Measurements from ENCODE around the gene KCNQ5.

Gene KCNQ5

GRCh38 chr6:72640615-72640930 lies 18.7 kb downstream of the KCNQ5 start:
- DNase-seq: no peak

GRCh38 chr6:72642435-72642834 lies 20.6 kb downstream of the KCNQ5 start:
- no peak for DNase-seq

GRCh38 chr6:72643214-72643613 lies 21.4 kb downstream of the KCNQ5 start:
- DNase-seq: no peak

- no peak for DNase-seq
Observed at GRCh38 chr6:72646604-72647485, 25.0 kb downstream of the KCNQ5 start.

- no peak for DNase-seq
Observed at GRCh38 chr6:72647489-72647888, 25.6 kb downstream of the KCNQ5 start.

GRCh38 chr6:72649032-72649984 lies 27.4 kb downstream of the KCNQ5 start:
- peak; percentile 71 for DNase-seq

- peak; percentile 13 for DNase-seq
Observed at GRCh38 chr6:72650081-72650745, 28.3 kb downstream of the KCNQ5 start.

- no peak for DNase-seq
Observed at GRCh38 chr6:72651174-72651573, 29.3 kb downstream of the KCNQ5 start.

- DNase-seq: no peak
Observed at GRCh38 chr6:72651967-72652956, 30.4 kb downstream of the KCNQ5 start.

- DNase-seq: no peak
Observed at GRCh38 chr6:72653026-72653425, 31.2 kb downstream of the KCNQ5 start.

GRCh38 chr6:72654071-72654621 lies 32.3 kb downstream of the KCNQ5 start:
- no peak for DNase-seq

- no peak for DNase-seq
Observed at GRCh38 chr6:72657407-72658197, 35.7 kb downstream of the KCNQ5 start.

- DNase-seq: no peak
Observed at GRCh38 chr6:72659754-72660153, 37.9 kb downstream of the KCNQ5 start.

GRCh38 chr6:72661411-72661810 lies 39.5 kb downstream of the KCNQ5 start:
- no peak for DNase-seq

- no peak for DNase-seq
Observed at GRCh38 chr6:72665599-72665998, 43.7 kb downstream of the KCNQ5 start.

- DNase-seq: no peak
Observed at GRCh38 chr6:72669324-72669723, 47.5 kb downstream of the KCNQ5 start.

GRCh38 chr6:72672906-72673305 lies 51.0 kb downstream of the KCNQ5 start:
- DNase-seq: no peak

- DNase-seq: no peak
Observed at GRCh38 chr6:72674842-72675241, 53.0 kb downstream of the KCNQ5 start.

- DNase-seq: no peak
Observed at GRCh38 chr6:72675396-72675795, 53.5 kb downstream of the KCNQ5 start.

GRCh38 chr6:72676995-72677394 lies 55.1 kb downstream of the KCNQ5 start:
- DNase-seq: no peak

GRCh38 chr6:72677740-72678139 lies 55.9 kb downstream of the KCNQ5 start:
- no peak for DNase-seq
